ENCODE data around the gene PTHLH.
A peak's percentile ranks its signal among the peaks of the same experiment; 100 is the strongest.

The PTHLH gene

DNA sequence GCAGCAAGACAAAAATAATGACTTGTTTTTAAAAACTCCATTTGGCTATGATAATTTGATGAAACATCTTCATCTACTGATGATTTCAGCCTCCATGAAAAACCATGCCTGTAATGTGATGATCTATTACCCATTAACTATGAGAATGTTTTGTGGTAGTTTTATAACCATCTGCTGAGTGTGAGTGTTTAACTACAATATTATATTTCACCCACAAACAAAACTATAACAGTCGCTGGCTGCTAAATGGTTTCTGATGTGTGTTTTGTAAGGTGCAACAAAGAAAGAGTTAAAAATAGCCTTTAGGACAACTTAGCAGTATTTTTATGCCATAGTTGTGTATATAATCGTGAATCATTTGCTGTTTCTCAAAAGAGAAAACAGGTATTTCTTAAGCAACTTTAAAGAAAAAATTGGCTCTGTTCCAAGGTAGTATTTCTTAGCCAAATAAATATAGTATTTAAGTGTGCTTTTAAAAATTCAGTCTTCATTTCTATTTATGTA lies 4.9 kb downstream of the PTHLH start:
- POLR2A ChIA-PET (ENCODE audit: low non-redundant PET) = no interaction called here
- no peak overlapping the region for H3K27ac ChIP-seq
- TF ChIP-seq, protein P1, sequence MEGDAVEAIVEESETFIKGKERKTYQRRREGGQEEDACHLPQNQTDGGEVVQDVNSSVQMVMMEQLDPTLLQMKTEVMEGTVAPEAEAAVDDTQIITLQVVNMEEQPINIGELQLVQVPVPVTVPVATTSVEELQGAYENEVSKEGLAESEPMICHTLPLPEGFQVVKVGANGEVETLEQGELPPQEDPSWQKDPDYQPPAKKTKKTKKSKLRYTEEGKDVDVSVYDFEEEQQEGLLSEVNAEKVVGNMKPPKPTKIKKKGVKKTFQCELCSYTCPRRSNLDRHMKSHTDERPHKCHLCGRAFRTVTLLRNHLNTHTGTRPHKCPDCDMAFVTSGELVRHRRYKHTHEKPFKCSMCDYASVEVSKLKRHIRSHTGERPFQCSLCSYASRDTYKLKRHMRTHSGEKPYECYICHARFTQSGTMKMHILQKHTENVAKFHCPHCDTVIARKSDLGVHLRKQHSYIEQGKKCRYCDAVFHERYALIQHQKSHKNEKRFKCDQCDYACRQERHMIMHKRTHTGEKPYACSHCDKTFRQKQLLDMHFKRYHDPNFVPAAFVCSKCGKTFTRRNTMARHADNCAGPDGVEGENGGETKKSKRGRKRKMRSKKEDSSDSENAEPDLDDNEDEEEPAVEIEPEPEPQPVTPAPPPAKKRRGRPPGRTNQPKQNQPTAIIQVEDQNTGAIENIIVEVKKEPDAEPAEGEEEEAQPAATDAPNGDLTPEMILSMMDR (conservative IDR thresholded peaks at IDR 0.05; ENCODE audit: low read depth) = no peak
- CTCF ChIA-PET = no interaction called here
- DNase-seq (ENCODE audit: low spot score) = no peak

DNA sequence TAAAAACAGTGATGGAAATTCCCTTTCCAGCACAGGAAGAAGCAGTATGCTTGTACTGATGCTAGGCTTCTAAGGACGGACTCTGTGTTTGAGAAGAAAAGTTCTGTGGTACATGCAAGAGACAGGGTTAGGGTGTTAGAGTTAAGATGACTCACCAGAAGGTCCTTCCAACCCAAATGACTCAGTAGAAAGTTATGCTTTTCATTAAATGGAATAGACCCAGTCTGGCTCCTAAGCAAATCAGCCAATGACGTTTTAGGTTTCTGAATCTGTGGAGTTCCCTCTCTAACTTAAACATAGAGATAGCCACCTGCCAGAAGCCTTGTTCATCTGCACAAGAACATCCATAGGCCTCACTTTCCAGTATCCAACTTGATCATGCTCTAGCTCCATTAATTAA lies 5.7 kb downstream of the PTHLH start:
- TF ChIP-seq, protein P1 (conservative IDR thresholded peaks at IDR 0.05; ENCODE audit: low read depth) = no peak
- ChIA-PET POLR2A (ENCODE audit: low non-redundant PET) (no interaction called here), CTCF (no interaction called here)
- no peak overlapping the region for H3K27ac ChIP-seq
- DNase-seq (ENCODE audit: low spot score) = peak; percentile 92

DNA sequence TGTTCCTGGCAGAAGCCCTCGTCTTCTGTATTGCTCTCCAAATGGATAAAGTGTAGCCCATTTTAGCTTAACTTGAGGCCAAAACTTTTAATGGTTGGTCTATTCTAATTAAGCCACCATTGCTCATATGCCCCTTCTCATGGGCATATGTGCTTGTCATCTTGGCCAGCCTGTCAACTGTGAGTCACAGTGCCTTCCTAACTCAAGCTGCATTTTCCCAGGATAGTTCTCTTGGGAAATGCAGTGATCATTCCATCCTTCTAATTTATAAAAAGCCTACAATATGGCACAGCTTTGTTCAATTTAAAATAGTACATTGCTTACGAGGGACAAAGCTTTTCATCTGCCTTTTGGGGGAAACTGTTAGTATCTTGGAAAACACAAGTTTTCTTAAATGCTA lies 6.6 kb downstream of the PTHLH start:
- CTCF ChIA-PET = no interaction called here
- H3K27ac ChIP-seq = no peak overlapping the region
- POLR2A ChIA-PET (ENCODE audit: low non-redundant PET) = no interaction called here
- DNase-seq (ENCODE audit: low spot score) = no peak
- TF ChIP-seq, protein P1 (conservative IDR thresholded peaks at IDR 0.05; ENCODE audit: low read depth) = no peak

- POLR2A ChIA-PET (ENCODE audit: low non-redundant PET) = no interaction called here
- no peak overlapping the region for H3K27ac ChIP-seq
- TF ChIP-seq, protein P1 (conservative IDR thresholded peaks at IDR 0.05; ENCODE audit: low read depth) = no peak
- no peak for DNase-seq (ENCODE audit: low spot score)
- CTCF ChIA-PET = no interaction called here
These were observed 7.1 kb downstream of the PTHLH start for GRCh38 chr12:27965411-27965810.

- DNase-seq (ENCODE audit: low spot score) = no peak
- POLR2A ChIA-PET (ENCODE audit: low non-redundant PET) = no interaction called here
- CTCF ChIA-PET = no interaction called here
- H3K27ac ChIP-seq = no peak overlapping the region
- TF ChIP-seq, protein P1 (conservative IDR thresholded peaks at IDR 0.05; ENCODE audit: low read depth) = no peak
These were observed 8.4 kb downstream of the PTHLH start for GRCh38 chr12:27964123-27964522.

DNA sequence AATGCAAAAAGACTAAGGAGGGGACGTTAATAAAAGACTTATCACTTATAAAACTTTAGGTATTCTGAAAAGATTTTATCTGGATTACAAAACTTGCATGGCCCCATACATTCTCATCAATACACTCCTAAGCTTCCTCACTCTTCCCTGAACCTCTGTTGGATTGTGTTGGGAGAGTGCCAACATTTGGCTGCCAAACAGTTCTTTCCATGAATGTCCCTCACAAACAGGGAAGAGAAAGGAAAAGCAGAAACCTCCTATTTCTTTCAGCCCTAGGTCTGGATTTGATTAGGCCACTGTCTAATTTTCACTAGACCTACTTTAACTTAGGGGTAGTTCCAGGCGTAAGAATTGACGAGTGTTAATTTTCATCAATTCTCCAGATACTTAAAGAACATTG lies 11.7 kb downstream of the PTHLH start:
- CTCF ChIA-PET = no interaction called here

More for the DNA sequence above, 11.7 kb downstream of the PTHLH start:
- TF ChIP-seq, protein P1 (conservative IDR thresholded peaks at IDR 0.05; ENCODE audit: low read depth) = no peak
- H3K27ac ChIP-seq = no peak overlapping the region
- DNase-seq (ENCODE audit: low spot score) = no peak
- POLR2A ChIA-PET (ENCODE audit: low non-redundant PET) = no interaction called here

Measured in RWPE1 (cell line).